ENCODE results near the gene FMN1.

FMN1 gene

DNA sequence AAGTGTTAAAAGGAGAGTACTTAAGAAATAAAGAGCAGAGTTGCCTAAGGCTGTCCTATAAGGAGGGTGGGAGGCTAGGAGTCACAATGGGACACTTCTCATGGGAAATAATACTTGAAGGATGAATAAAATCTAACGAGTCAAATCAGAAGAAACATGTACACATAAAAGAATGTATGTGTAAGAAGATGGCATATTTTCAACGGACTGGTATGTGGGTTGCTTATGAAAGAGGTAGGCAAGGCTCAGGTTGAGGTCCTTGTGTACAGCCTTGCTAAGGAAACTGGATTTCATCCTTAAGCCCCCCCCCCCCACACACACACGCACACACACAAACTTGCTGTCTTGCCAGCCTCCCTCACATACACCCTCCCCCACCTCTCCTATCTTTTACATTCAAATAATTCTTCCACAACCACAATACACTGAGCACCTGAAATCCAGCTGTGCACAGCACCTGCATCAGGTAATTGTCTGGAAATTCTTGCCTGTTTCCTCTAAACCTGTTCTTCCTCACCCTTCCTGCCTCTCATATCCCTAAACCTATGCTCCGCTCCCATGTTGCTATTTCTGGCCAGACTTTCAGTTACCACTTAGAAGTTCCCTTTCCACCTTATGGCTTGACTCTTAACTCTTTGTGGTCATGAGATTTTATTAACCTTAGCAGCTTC lies 79.2 kb downstream of the FMN1 start:
- DNase-seq = no peak

DNA sequence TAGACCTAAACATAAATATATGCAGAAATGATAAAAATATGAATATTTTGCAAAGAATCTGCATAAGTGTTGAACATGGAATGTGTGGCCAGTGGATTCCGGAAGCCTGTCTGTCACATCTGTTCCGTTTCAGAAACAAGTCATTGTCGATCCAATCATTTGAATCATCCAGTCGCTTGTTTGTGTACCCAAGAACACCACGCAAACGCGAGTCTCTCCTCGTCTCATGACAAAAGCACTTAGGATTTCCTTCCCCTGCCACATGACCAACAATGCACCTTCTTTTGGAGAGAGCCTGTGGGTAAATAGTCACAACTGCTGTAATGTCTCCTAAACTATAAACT lies 80.2 kb downstream of the FMN1 start:
- DNase-seq = no peak

DNA sequence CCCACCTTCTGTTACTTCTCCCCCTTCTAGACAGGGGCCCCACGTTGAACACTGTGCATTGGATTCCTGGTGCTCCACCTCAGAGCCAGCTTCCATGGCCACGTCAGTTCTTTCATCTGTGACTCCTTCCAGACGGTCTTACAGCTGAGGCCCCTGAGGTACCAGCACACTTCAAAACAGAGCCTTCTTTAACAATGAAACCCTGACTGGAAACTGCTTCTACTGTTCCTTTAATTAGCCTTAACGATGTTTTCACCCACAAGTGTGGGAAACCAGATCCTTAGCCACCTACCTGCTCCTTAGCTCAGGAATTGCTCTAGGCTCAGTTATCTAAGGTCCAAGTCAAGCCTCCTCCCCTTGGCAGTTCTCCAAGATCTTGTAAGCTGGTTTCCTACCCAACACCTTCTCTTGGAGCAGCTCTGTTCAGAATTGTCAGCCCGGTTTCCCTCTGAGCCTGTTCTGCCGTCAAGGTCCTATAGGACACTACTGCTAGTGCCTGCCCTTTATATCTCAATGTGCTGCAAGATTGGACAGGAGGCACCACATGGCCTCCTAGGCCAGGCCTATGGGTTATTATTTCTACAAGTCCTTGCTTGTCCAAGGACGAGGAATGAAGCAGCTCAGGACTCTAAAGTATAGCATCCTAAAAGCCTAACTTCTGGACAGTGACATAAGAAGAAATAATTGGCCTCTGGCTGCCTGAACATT lies 80.7 kb downstream of the FMN1 start:
- no peak for DNase-seq

DNA sequence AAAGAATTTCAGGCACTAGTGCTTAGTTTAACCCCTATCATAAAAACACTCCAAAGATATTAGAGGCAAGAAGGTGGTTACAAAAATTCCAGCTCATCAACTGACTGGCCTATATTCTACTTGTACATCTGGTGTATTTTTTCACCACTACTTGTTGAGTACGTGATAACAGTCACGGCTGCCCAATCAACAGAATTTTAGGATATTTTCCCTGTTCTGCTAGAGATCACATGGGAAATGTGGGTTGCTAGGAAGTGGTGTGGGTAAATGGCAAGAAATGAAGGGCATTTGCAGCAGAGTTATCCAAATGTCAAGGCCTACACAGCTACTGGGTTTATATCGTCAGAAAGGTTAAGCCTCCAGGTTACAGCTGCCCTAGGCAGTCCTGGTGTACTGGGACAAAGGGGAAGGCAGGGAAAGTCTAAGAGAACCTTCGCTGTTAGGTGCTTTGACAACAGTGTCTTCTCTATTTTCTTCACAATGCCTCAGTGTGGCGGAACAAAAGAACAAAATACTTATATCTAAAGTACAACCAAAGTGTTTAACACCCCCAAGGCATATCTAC lies 81.9 kb downstream of the FMN1 start:
- DNase-seq = no peak

DNA sequence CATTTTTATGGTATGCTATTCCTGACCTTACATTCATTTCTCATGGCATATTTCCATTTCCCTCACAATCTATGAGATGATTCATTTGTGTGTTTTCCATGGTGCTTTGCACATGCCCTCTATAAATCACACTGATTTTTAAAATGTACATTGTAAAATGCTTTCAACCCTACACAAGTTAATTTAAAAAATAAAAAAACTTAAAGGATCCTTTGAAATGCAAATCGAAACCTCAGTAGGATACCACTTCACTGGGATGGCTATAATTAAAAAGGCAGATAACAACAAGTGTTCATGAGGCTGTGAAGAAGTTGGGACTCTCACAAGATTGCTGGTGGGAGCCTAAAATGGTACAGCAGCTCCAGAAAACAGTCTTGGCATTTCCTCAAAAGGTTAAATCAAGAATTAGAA lies 83.5 kb downstream of the FMN1 start:
- DNase-seq = no peak

DNA sequence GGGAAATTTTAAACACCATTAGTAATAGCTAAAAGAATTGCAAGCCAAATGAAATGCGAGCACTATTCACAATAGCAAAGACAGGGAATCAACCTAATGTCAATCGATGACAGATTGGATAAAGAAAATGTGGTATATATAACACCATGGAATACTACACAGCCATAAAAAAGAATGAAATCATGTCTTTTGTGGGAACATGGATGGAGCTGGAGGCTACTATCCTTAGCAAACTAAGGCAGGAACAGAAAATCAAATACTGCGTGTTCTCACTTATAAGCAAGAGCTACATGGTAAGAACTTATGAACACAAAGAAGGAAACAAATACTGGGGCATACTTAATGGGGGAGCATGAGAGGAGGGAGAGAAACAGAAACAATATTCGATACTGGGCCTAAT lies 85.2 kb downstream of the FMN1 start:
- no peak for DNase-seq

DNA sequence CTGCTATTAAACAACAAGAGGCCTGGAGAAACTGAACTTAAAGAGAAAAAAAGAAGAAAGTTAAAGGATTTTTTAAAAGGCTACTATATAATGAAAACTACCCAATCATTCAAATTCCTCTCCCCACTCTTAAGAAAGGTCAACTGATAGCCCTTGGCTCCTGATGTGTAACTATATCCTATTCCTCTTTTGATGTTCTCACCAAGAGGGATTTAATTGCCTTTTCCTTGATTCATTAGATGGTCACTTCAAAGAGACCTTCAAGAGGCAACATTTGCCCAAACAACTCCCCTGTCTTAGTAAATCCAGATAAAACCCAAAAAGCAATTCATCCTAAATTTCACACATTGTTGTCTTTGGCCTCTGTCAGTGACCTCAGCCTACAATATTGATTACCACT lies 86.0 kb downstream of the FMN1 start:
- no peak for DNase-seq

DNA sequence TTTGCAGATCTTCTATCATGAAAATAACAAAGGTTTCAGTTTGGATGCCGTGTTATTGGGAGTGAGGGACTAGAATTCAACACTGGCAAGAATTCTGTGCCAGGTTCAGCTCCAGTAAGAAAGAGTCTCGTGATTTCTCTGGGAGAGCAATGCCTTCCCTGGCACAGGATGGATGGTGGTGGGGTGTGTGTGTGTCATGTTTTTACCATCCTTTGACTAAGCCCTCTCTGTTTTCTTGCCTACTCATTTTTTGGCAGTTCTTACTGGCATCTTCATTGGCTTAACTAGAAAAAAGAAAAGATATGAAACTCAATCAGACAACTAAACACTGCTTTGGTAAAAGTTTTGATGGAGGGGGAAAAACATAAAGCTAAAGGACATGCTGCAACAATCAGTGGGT lies 86.6 kb downstream of the FMN1 start:
- DNase-seq = no peak

DNA sequence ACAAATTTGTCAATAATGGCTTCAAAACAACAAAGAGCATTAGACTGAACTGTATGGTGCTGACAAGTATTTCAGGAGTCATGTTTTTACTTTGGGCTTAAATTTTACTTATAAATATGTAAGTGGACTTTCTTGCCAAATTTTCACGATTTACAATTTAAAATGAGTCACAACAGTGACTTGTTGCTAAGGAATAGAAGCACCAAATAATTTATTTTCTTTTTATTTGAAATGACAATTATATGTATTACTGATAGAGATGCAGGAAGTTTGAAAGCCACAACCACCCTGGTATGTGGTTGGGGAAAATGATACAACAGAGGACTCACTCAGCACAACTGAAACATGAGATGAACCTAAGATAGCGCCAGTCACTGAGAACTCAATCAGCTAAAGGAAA lies 90.3 kb downstream of the FMN1 start:
- no peak for DNase-seq

DNA sequence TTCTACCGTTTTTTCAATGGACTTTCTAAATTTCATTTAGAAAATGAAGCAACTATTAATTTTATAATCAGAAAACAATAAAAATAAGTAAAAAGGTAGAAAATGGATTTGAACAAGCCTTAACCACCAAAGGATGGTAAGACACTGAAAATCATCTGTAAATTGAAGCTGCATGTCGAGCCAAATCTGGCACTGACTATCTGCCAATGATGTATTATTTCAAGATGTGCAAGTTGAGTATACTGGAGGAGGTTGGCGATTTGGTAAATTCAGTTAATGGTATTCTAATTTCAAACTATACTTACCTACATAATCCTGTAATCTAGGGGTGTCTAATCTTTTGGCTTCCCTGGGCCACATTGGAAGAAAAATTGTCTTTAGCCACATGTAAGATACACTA lies 93.5 kb downstream of the FMN1 start:
- no peak for DNase-seq

DNA sequence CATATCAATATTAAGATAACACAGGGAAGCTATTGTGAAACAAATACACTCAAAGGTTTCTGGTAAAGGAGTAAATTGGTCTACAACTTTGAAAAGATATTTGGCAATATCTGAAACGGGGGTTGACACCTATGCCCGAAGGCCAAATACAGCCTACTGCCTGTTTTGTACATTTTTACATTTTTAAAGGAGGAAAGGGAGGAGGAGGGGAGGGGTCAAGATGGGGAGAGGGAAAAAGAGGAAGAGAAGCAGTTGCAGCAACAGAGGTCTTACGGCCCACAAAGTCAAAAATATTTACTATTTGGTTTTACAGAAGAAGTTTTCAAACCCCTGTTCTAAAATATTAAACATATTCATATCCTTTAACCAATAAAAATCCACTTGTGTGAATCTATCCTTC lies 94.2 kb downstream of the FMN1 start:
- no peak for DNase-seq

DNA sequence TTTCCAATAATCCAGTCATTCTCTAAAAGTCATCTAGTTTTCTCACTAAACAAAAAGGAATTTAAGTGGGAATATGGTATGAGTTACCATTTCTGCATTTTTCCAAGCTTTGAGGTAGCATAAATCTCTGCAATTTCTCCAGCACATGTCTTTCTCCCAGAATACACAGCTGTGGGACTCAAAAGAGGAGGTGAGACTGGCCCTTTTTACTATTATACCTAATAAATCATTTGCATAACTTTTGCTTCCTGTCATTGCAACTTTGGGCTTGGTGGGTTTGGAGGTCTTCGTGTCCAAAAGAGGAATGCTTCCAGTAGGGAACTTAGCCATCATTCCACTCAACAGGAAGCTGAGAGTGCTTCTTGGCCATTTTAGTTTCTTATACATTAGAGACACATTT lies 94.8 kb downstream of the FMN1 start:
- no peak for DNase-seq

DNA sequence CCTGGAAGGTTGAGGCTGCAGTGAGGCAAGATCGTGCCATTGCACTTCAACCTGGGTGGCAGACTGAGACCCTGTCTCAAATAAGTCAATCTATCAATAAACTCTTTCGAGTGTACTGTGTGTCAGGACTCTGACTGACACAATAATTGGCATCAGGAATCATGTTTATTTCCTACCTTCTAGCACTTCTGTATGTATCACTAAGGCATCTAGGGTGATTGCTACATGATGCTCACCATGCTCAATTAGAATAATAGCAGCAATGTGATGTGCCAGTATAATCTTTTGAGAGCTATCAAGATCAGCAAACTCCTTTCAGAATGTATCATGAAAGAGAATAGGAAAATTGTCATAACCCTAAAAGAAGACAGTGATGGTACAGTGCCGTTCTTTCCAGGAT lies 95.3 kb downstream of the FMN1 start:
- no peak for DNase-seq

DNA sequence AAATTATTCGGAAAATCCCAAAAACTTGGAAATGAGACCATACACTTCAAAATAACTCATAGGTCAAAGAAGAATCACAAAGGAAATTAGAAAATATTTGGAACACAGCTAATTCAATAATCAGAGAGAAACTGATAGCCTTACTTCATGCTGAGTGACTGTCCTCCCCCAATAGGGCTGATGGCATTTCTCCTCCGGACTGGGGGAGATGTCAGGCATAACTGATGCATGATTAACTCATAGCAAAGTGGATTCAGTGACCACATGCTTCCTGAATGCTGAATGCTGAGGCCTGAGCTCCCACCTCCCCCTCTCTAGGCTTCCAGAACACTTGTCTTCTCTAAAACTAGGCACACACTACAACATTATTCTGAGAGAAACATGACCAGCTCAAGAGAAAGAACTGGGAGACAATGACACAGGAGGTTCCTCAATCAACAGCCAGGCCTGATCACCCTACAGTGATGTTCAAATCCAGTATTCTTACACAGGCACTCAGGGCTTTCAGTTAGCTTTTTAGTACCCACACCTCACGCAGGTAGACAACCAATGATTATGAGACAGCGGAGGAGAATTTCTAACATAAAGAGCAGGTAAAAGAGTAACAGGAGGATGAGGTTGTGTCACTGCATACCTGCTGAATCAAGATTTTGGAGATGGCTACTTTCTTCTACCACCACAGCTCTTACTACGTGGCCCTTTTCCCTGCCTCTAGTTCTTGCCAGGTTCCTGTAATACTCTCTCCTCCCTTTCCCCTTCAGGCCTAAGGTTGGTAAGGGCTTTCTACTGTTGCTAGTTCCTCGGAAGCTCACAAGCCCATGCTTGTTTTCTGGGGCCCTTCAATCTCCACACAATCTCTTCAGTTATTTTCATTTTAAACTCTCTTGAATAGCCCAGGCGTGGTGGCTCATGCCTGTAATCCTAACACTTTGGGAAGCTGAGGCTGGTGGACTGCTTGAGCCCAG lies 96.1 kb downstream of the FMN1 start:
- DNase-seq = no peak

DNA sequence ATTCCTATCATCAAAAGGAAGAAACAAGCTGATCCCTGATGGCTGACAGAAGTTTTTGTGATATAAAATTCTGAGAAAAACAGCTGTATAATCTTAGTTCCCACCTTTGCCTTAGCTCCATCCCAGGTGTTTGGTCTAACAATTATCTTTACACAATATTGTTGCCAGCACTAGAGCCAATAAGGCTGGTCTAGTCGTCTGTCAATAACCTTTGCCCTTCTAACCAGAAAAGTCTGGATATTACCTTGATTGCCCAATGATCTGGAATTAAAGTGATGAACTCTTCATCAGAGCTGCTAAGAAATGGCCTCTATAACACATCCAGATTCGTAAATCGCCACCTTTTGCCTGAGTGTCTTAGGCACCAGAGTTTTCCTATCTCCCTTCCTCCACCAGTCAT lies 98.4 kb downstream of the FMN1 start:
- DNase-seq = no peak

DNA sequence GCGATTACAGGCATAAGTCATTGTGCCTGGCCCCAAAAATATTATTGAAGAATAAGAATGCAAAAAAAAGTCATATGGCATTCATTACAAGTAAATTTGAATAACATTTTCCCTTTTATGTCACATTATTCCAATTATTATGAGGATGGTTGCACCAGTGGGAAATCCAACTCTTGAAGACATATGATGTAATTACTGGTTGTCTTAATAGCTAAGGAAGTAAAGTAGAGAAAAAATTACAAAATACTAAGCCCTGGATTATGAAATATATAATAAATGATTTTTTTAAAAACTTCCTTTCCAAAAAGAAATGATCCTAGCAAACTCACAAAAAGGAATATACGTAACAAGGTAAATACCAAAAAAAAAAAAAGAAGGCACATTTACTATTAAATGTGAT lies 98.9 kb downstream of the FMN1 start:
- DNase-seq = no peak

DNA sequence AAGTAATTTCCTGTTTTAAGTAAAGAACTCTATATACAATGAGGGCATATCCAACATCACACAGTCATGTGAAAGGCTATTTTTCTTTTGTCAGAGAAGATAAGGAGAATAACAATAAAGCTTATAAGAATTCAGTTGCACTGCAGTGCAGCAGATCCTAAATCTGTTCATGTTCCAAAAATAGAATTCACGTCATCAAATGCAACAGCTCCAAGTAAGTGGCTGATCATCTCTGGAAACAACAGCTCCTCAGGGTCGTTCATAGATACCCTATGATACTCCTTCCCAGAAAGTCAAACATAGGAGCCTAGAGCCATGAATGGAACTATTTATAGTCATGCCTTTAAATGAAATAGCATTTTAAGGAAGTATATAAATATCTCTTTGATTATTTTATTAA lies 100.2 kb downstream of the FMN1 start:
- DNase-seq = no peak

DNA sequence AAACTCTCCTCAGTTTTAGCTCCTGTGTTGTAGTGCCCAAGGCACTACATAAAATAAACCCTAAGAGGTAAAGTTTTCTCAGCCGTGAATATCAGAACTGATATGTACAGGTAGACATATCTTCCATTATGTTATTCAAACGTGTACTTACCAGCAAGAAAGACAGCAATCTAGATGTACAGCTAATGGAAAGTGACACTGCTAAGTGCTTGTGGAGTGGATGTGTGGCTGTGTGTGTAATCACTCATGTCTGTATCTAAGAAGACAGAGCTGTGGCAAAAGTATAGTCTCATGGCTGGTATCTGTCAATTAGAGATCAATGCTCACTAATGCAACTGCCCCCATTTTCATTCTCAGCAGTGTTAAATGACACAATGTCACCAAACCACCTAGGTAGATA lies 101.3 kb downstream of the FMN1 start:
- no peak for DNase-seq

DNA sequence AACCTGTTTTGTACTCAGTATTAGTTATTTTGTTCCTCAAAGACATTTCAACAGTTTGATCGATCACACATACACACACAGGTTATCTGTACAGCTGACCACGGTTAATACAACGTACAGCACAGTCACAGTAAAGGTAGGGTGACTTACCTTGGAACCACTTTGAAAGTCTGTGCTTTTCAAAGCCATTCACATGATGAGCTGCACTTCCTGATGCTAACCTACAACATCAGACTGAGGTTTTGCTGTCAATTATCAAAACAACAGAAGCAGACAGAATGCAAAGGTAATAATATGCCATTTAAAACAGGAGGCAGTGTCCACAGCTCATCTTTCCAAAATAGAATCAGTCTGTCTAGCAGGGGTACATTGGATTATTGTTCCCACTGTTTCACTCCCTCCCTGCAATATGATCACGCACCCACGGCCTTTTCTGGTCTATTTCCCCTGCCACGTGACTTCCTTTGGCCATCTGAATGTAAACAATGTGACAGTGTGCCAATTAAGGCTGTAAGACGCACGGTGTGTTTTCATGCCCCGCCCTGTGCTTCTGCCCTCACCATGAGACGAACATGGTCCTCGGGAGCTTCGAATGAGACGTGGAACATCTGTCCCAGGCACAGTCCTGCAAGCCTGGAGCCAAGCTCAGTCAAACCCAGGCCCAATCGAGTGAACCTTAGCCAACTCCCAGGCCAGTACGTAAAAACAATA lies 102.4 kb downstream of the FMN1 start:
- no peak for DNase-seq

DNA sequence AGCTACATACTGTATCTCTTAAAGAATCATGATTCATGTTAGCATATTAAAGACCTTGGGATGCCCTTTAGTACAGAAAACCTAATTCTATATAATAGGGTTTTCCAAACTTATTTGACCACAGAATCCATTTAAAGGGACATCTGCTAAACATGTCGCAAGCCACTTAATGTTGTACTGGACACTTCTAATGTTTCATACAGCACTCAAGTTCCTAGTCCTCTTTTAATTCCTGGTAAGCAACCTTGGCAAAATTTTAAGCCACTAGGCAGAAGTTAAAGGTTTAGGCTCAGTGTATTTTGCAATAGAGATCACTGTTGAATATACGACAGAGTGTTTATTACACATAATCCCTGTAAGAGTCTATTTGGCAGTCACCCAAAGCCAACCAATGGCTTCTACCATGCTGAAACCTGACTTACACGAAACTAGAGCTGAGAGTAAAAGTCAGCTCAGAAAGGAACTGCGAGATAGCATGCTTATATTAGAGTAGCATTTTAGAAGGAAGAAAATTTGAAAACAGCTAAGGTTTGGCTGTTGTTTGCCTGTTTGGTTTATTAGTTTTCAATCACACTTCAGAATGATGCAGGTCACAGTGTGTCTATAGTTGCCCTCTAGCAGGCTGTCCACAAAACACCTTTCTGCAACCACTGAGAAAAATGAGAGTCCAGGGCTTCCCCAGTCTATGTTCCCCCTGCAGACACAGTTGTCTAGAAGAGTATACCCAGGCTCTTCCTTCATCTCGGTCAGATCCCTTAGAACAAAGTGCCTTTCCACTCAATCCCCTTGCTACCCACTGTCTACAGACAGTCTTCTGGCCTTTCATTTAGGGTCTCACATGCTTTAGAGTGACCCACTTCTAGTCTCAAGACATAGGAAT lies 104.4 kb downstream of the FMN1 start:
- no peak for DNase-seq

DNA sequence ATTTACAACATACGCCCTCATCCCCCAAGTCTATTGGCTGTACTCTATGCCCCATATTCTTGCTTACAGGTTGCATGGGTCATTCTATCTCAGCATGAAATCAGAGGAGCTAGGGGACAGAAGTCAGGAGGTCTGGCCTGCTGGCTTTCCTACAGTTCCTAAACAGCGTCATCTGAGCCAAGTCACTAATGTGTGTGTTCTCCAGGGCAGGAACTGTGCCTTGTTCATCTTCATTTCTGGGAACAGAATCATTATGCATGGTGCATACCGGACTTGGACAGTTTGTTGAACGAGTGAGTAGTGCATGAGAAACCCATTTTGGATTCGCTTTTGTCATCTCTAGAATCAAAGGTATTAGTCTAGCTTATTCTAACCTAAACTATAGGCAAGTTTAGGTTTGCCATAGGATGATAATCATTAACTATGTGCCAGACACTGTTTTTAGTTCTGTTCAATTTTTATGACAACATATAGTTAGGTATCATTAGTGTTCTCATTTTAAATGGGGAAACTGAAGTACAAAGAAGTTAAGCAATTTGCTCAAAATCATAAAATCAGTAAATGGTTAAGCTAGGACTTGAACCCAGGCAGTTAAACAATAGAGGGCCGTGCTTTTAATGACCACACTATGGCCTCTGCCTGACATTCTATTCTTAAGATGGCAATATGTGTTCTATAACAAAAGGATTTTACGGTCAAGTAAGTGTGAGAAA lies 105.2 kb downstream of the FMN1 start:
- DNase-seq = no peak

Data from activated CD4-positive, alpha-beta T cell treated with anti-CD3 and anti-CD28 coated beads, Interleukin-2, amount 50 U/mL, for 1 hour (primary cell).